Measurements from ENCODE around the gene TERB2.
"Not testable (repeated sequence)": the region's sequence is repeated elsewhere in the genome, so short reads cannot be mapped to it uniquely, and the experiment has no call there.

Gene TERB2

GRCh38 chr15:44956388-44956787 is at the start of gene TERB2:
Gene TERB2 (plus strand): TSS chr15:44956687. CDS start chr15:44956719, 32 bp downstream.
- no peak for DNase-seq

- no peak for DNase-seq
Measured at GRCh38 chr15:44909423-44909822, 47.1 kb upstream of the TERB2 start.

- no peak for DNase-seq
Measured at GRCh38 chr15:44910981-44911625, 45.4 kb upstream of the TERB2 start.

DNA sequence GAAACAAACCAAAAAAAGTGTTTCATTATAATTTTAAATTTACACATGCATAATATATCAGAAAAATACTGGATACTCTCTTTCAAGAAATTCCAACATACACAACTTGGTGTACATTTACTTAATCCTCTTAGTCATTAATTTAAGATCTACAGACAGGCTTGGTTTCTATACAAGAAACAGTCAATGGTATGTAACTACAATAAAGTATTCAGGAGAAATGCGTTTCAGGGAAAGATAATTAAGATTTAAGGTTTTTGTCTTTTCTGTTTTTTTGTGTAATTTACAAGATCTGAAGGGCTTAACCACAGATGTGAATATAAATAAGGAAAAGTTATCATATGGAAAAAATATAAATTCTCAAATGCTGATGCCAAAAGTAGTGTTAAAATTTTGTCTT is 44.3 kb upstream of the TERB2 start:
- DNase-seq: not testable (repeated sequence)

GRCh38 chr15:44912974-44913448 is 43.5 kb upstream of the TERB2 start:
- DNase-seq: not testable (repeated sequence)

DNA sequence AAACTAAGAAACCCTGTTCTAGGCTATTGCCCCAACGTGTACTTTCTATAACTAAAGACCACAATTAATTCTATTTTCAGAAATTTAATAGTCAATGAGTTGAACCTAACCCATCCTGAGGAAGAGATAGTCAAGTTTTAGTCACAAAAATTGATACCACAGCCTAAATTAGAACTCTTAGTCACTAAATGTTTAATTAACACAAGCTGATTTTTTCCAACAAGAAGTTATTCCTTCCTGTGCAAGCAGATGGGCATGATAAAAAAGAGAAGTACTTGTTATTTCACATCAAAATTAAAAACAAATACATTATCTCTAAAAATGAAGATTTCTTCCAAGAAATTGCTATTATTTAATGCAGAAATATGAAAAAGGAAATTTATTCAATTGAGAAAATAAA is 38.4 kb upstream of the TERB2 start:
- DNase-seq: no peak

GRCh38 chr15:44928658-44929057 is 27.8 kb upstream of the TERB2 start:
- not testable (repeated sequence) for DNase-seq

DNA sequence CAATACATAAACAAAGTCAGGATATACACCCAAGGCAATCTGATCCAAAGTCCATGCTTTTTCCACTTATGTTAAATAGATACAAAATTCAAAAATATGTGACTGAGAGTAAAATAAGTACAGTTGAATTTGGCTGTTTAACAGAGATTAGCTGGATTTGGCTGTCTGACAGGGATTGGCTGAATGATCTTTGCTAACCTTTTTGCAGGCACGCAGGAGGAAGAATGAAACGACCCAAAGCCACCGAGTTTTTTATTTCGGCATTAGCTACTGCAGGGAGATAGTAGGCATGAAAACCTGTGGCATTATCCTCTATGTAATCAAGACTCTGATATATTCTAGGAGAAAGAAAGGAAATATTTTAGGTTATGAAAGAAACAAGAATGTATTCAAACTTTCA is 26.2 kb upstream of the TERB2 start:
- DNase-seq: not testable (repeated sequence)

DNA sequence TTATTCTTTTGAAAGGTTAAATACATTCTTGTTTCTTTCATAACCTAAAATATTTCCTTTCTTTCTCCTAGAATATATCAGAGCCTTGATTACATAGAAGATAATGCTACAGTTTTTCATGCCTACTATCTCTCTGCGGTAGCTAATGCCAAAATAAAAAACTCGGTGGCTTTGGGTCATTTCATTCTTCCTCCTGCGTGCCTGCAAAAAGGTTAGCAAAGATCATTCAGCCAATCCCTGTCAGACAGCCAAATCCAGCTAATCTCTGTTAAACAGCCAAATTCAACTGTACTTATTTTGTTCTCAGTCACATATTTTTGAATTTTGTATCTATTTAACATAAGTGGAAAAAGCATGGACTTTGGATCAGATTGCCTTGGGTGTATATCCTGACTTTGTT is 1.8 kb downstream of the TERB2 start:
- not testable (repeated sequence) for DNase-seq

- no peak for DNase-seq
Measured at GRCh38 chr15:44968475-44968874, 12.0 kb downstream of the TERB2 start.

- no peak for DNase-seq
Measured at GRCh38 chr15:44971036-44971435, 14.5 kb downstream of the TERB2 start.

GRCh38 chr15:44976183-44976582 is 19.7 kb downstream of the TERB2 start:
- DNase-seq: not testable (repeated sequence)

DNA sequence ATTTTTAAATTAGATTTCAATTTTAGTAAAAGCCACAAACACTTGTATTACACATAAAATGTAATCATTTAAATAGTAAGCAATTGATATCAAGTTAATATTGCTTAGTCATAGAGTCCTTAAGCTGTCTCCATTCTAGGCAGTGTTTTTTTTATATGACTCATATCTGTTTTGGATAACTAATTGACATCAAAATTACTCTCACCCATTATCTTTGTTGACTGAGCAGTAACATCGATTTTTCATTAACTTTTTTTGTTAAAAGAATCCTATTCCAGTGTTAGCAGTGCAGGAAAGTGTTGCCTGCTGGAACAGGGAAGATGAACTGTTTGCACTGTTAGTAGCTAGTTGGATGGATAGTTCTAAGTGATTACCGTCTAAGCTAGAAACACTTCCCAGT is 21.3 kb downstream of the TERB2 start:
- not testable (repeated sequence) for DNase-seq

DNA sequence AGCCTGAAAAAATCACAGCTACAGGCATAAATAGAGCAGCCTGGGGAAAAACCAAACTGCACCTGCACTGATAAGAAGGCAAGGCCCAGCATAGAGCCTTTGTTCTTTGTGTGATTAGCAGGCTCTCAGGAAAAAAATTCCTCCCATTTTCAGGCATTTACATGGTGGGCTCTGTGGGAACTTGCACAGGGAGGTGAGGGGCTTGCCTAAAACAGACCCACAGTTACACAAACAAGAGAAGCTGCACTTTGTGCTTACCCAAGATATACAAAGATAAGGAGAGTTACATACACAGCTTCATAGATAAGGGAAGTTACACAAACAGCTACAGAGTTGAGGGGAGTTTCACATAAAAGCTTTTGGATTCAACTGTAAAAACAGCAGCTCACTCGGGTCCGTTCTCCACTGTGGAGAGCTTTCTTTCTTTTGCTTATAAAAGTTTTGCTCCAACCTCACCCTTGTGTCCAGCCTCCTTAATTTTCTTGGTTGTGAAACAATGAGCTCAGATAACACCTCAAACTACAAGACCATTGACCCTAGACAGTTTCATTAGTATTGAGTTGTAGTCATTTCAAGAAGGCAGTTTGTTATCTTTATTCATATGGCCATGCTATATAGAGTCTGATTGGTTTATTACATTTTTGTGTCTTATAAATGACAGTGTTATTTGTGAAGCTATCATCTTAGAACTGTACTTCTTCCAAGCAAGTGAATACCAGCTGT is 23.3 kb downstream of the TERB2 start:
- DNase-seq: not testable (repeated sequence)

DNA sequence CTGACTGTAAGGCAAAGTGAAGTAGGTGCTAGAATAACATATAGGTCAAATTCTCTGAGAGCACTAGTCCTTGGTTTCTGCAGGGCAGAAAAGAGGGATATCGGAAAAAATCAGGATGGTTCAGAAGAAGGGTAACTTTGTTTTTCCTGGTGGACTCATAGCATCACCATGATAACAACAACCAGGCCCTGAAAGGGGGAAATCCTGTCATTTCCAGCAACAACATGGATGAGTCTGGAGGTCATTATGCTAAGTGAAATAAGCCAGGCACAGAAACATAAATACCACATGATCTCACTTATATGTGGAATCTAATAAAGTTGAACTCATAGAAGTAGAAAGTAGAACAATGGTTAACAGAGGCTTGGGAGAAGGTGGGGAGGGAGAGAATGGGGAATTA is 27.7 kb downstream of the TERB2 start:
- DNase-seq: not testable (repeated sequence)

GRCh38 chr15:44986346-44987055 is 30.0 kb downstream of the TERB2 start:
- DNase-seq: not testable (repeated sequence)

DNA sequence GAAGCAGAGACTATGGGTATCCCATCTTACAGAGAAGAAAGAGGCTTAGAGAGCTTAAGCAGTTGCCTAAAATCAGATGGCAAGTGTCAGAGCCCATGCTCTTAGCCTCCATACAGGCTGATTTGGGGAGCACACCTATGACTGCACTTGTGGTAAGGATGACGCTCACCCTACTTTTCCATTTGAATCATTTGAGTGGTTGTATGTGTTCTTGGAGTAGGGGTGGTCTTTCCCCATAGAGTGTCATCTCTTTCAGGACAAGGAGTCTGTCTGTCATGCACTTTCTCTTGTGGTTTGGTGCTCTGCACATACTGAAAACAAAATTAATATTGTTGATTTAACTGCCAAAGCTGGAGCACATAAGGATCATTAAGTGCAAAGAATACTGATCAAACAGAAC is 31.2 kb downstream of the TERB2 start:
- DNase-seq: not testable (repeated sequence)

GRCh38 chr15:44988184-44988869 is 31.8 kb downstream of the TERB2 start:
- not testable (repeated sequence) for DNase-seq

DNA sequence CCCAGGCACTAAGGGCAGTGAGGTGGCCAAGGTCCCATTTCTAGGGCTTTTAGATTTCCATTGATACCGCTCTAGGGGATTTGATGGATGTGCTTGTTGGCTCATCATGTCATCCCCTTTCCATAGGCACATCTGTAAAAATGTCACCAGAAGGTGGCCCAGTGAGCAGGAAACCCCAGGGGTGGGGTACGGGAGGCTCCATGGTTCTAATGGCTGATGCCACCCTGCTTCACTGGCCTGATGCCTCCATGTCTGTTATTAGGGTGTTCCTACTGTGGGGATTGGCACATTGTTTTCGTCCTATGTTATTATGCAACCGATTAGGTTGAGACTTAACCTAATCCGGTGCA is 32.4 kb downstream of the TERB2 start:
- not testable (repeated sequence) for DNase-seq

DNA sequence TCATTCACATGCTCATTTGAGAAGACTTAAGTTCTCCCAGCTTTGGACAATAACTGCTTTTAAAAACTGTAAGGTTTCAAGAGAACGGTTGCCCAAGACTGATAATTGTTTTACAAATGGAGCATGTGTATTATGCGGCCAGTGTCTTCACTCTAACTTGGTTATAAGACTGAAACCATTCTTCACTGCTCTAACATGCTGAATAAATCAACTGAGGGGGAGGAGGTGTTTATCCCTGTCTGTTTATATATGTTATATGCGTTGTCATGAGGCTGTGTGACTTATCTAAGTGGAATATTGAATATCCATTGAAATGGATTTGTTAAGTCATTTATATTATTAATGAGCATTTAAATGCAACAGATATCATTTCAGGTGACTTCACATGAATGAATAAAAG is 41.1 kb downstream of the TERB2 start:
- not testable (repeated sequence) for DNase-seq

DNA sequence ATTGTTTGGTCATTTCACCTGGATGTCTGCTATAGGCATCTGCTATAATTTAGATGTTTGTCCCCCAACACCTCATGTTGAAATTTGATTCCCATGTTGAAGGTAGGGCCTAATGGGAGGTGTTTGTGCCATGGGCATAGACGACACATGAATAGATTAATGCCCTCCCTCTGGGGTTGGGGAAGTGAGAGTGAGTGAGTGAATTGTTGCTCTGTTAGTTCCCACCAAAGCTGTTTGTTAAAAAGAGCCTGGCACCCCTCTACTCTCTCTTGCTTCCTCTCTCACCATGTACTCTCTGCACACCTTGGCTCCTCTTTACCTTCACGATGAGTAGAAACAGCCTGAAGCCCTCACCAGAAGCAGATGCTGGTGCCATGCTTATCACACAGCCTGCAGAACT is 42.6 kb downstream of the TERB2 start:
- no peak for DNase-seq

DNA sequence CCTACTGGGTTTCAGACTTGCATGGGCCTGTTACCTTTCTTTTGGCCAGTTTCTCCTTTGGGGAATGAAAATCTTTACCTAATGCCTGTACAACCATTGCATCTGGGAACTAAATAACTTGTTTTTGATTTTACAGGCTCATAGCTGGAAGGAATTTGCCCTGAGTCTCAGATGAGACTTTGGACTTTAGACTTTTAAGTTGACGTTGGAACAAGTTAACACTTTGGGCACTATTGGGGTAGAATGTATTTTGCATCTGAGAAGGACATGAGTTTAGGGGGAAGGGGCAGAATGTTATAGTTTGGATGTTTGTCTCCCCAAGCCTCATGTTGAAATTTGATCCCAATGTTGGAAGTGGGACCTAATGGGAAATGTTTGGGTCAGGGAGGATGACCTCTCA is 44.7 kb downstream of the TERB2 start:
- DNase-seq: not testable (repeated sequence)

Data from NCI-H1694 (cell line).